ENCODE results near the gene PTPN3. TPM values are rescaled to one million over a fixed set of nuclear protein-coding genes. Genes with fewer than 3 reads are reported as not detected.

The PTPN3 gene
- total RNA-seq, 1 experiment from 2014 or later, result 20.8 TPM

DNA sequence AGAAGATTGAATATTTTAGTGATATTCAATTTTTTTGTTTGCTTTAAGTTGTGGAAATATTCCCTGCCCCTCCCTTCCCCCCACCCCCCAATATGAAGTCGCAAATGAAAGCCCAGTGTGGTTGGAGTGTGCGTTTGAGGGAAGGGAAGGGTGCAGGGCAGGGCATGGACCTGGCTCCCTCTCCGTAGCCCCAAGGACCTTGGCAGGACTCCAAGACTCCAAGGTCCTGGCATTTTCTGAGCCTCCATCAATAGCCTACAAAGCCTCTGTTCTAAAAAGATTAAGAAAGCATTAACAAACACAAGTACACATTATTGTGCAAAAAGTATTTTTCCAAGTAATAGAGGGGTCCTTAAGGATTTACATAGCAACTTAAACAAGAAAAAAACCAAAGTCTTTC lies 38.8 kb upstream of the PTPN3 start:
- RAD21 ChIA-PET (ENCODE audit: low non-redundant PET in 1 of 2, low total read pairs in 2 of 2, uncharacterized antibody in 2 of 2, unreplicated experiment in 2 of 2), result no interaction called here
- no peak for DNase-seq (ENCODE audit: low read depth, low spot score)
- no peak for TF ChIP-seq ZNF274 (IDR thresholded peaks at IDR 0.05; ENCODE audit: low read depth, low read length)
- TF ChIP-seq, protein P1, sequence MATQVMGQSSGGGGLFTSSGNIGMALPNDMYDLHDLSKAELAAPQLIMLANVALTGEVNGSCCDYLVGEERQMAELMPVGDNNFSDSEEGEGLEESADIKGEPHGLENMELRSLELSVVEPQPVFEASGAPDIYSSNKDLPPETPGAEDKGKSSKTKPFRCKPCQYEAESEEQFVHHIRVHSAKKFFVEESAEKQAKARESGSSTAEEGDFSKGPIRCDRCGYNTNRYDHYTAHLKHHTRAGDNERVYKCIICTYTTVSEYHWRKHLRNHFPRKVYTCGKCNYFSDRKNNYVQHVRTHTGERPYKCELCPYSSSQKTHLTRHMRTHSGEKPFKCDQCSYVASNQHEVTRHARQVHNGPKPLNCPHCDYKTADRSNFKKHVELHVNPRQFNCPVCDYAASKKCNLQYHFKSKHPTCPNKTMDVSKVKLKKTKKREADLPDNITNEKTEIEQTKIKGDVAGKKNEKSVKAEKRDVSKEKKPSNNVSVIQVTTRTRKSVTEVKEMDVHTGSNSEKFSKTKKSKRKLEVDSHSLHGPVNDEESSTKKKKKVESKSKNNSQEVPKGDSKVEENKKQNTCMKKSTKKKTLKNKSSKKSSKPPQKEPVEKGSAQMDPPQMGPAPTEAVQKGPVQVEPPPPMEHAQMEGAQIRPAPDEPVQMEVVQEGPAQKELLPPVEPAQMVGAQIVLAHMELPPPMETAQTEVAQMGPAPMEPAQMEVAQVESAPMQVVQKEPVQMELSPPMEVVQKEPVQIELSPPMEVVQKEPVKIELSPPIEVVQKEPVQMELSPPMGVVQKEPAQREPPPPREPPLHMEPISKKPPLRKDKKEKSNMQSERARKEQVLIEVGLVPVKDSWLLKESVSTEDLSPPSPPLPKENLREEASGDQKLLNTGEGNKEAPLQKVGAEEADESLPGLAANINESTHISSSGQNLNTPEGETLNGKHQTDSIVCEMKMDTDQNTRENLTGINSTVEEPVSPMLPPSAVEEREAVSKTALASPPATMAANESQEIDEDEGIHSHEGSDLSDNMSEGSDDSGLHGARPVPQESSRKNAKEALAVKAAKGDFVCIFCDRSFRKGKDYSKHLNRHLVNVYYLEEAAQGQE (IDR thresholded peaks at IDR 0.05; ENCODE audit: low read depth), result no peak
- TF ChIP-seq ZFX (IDR thresholded peaks at IDR 0.05), result no peak
- no peak for TF ChIP-seq CEBPB (IDR thresholded peaks at IDR 0.05; ENCODE audit: low read depth)
- no peak for TF ChIP-seq SIN3A (IDR thresholded peaks at IDR 0.05; ENCODE audit: low read depth)
- TF ChIP-seq EGR1 (IDR thresholded peaks at IDR 0.05; ENCODE audit: low read depth), result no peak
- TF ChIP-seq YY1 (IDR thresholded peaks at IDR 0.05; ENCODE audit: extremely low read depth, insufficient replicate concordance, low read depth, low read length), result no peak
- no peak for TF ChIP-seq EZH2 (IDR thresholded peaks at IDR 0.05)
- TF ChIP-seq FOSL1 (IDR thresholded peaks at IDR 0.05; ENCODE audit: low read depth), result no peak
- no peak for TF ChIP-seq EZH2phosphoT487 (IDR thresholded peaks at IDR 0.05; ENCODE audit: borderline replicate concordance)
- no peak for TF ChIP-seq SRF (IDR thresholded peaks at IDR 0.05; ENCODE audit: low read depth)
- TF ChIP-seq, protein P2, sequence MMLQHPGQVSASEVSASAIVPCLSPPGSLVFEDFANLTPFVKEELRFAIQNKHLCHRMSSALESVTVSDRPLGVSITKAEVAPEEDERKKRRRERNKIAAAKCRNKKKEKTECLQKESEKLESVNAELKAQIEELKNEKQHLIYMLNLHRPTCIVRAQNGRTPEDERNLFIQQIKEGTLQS (IDR thresholded peaks at IDR 0.05), result no peak
- TF ChIP-seq TCF7L2 (IDR thresholded peaks at IDR 0.05; ENCODE audit: borderline replicate concordance, extremely low read depth, insufficient read depth, insufficient read length), result no peak
- TF ChIP-seq, protein P3, sequence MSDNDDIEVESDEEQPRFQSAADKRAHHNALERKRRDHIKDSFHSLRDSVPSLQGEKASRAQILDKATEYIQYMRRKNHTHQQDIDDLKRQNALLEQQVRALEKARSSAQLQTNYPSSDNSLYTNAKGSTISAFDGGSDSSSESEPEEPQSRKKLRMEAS (IDR thresholded peaks at IDR 0.05), result no peak
- no peak for TF ChIP-seq SP1 (IDR thresholded peaks at IDR 0.05; ENCODE audit: low read depth)
- Histone ChIP-seq H3K36me3 (ENCODE audit: control insufficient read depth in 1 of 2, insufficient read depth in 2 of 2, low read length in 2 of 2) (no peaks in the 10 kb centered on the region), H3K27ac (ENCODE audit: low read depth, low read length) (no peak overlapping the region), H3K4me1 (ENCODE audit: control insufficient read depth in 1 of 2, insufficient read depth in 2 of 2, low read length in 2 of 2) (no peaks in the 10 kb centered on the region), H4K20me1 (ENCODE audit: insufficient read depth) (no peaks in the 10 kb centered on the region), H3K4me3 (replicated peaks in 1 of 2; ENCODE audit: low read depth in 1 of 2, low read length in 2 of 2) (no peak overlapping the region), H3K9me3 (ENCODE audit: control insufficient read depth in 1 of 2, insufficient read depth in 1 of 2, low read depth in 1 of 2, low read length in 2 of 2) (no peaks in the 10 kb centered on the region), H3K9me2 (ENCODE audit: insufficient read depth) (no peaks in the 10 kb centered on the region), H3K4me2 (ENCODE audit: low read length) (no peak overlapping the region), H3K27me3 (ENCODE audit: insufficient read depth, low read length) (peaks cover 32% of the 10 kb centered on the region), H3K79me2 (ENCODE audit: insufficient read depth, low read length) (no peaks in the 10 kb centered on the region), H2AFZ (ENCODE audit: low read depth, low read length, poor library complexity, severe bottlenecking) (no peak overlapping the region), H3K9ac (ENCODE audit: low read length) (no peak overlapping the region)
- POLR2A ChIA-PET, result no interaction called here
- intact Hi-C loops (cut with micrococcal nuclease), result no loop called here
- no peak for ATAC-seq
- CTCF ChIA-PET, result no interaction called here
- BruUV-seq (replicated peaks), result no TSS peak

Measured in HCT116 (cell line).